ENCODE measurements around the gene GATAD2B. TPM values are rescaled to one million over a fixed set of nuclear protein-coding genes. Genes with fewer than 3 reads are reported as not detected.
"Not testable (repeated sequence)": the region's sequence is repeated elsewhere in the genome, so short reads cannot be mapped to it uniquely, and the experiment has no call there.

GATAD2B gene
- polyA plus RNA-seq, 4 donors: 24.1 to 30.4 (median 24.9) TPM

DNA sequence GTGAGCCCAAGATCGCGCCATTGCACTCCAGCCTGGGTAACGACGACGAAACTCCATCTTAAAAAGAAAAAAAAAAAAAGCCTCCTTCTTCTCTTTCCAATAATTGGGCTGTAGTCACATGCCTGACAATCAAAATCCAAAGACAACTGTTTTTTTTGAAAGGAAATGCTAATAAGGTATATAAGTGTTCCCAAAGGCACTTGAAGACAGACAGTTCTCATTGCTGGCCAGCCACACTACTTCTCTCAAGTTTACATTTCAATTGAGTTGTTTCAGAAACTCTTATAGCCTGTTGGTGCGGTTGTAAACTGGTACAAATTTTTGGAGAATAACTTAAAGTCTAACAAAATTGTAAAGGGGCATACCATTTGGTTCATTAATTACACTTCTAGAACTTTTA is 23.3 kb downstream of the GATAD2B start:
- DNase-seq (ENCODE audit: low read depth in 4 of 4, low spot score in 3 of 4): no peak

DNA sequence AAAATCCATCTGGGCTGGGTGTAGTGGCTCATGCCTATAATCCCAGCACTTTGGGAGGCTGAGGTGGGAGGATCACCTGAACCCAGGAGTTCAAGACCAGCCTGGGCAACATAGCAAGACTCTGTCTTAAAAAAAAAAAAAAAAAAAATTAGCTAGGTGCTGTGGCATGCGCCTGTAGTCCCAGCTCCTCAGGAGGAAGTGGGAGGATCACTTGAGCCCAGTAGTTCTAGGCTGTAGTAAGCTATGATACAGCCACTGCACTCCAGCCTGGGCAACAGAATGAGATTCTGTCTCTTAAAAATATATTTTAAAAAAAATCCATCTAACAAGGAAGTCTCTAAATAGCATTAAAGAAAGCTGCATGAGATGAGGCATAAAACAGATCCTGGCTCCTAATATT is 26.9 kb downstream of the GATAD2B start:
- DNase-seq (ENCODE audit: low read depth in 4 of 4, low spot score in 3 of 4): not testable (repeated sequence)

DNA sequence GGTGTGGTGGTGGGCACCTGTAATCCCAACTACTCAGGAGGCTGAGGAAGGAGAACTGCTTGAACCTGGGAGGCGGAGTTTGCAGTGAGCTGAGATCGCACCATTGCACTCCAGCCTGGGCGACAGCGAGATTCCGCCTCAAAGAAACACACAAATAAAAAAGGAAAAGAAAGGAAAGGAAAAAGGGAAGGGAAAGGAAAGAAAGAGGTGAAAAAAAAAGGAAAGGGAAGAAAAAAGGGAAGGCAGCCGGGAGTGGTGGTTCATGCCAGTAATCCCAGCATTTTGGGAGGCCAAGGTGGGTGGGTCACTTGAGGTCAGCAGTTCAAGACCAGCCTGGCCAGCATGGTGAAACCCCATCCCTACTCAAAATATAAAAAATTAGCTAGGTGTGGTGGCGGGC is 31.7 kb downstream of the GATAD2B start:
- DNase-seq (ENCODE audit: low read depth in 4 of 4, low spot score in 3 of 4): not testable (repeated sequence)

DNA sequence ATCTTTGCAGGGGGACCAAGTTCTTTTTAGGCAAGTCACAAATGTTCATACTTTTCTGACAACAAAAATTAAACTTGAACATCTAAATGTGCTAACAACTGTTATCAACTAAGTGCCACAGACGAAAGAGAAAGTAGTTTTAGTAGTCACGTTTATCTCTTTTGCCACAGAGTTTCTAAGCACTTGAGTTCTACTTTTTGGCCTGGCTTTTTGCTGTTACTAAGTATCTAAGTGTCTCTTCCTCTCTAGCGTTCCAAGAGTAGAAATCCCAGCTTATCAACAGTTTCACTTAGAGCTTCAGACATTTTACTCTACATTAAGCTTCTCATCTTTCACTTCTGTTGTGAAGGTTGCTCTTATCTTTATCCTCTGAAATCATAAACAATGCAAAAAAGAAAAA is 34.2 kb downstream of the GATAD2B start:
- DNase-seq (ENCODE audit: low read depth in 4 of 4, low spot score in 3 of 4): no peak

DNA sequence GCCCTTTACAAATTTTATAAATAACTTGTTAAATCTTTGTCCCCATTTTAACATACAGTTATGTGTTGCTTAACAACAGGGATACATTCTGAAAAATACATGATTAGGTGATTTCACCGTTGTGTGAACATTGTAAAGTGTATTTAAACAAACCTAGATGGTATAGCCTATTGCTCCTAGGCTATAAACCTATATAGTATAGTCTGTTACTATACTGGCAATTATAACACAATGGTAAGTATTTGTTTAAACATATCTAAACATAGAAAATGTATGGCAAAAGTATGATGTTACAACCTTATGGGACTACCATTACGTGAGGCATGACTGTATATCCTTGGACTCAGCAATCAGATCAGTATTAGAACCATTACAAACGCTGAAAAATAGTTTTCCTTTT is 36.6 kb downstream of the GATAD2B start:
- DNase-seq (ENCODE audit: low read depth in 4 of 4, low spot score in 3 of 4): no peak

DNA sequence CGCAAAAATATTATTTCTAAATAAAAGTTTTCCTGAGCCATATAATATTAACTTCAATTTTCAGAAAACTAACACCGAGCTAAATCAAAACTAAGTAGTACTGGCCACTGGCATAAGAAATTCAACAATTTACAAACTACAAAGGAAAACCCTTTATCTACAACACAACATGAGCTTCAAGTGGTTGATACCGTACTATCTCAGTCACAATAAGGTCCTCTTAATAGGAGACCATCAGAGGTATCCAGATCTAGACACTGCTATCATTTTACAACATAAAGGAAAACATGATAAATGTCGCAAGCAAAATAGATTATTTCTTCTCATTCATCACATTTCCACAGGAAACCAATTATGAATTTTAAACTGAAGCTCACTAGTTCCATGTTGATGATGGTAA is 39.5 kb downstream of the GATAD2B start:
- no peak for DNase-seq (ENCODE audit: low read depth in 4 of 4, low spot score in 3 of 4)

DNA sequence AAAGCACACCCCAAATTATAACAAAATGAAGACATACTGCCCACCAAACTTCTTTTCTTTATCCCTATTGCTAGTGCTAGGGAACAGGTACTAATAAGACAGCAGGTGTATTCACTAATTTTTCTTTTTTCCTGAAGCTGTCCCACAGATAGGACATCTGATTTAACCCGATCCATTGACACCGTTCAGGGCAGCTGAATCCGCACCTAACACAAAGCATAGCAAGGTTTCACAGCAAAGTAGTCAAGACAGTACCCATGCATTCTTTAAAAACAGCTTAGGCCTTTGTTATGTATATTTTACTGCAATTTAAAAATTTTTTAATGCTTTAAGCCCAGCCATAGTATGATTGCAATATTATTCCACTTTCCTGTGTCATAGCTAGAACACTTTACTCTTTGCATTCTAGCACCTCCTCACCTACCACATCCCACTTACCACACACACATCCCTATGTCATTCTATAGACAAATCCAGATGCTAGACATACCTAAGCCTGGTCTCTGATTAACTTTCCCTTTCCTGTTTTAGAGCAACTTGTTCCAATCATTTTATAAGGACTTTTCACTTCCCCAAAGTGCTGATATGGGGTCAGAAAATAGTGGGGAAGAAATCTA is 40.4 kb downstream of the GATAD2B start:
- DNase-seq (ENCODE audit: low read depth in 4 of 4, low spot score in 3 of 4): no peak

DNA sequence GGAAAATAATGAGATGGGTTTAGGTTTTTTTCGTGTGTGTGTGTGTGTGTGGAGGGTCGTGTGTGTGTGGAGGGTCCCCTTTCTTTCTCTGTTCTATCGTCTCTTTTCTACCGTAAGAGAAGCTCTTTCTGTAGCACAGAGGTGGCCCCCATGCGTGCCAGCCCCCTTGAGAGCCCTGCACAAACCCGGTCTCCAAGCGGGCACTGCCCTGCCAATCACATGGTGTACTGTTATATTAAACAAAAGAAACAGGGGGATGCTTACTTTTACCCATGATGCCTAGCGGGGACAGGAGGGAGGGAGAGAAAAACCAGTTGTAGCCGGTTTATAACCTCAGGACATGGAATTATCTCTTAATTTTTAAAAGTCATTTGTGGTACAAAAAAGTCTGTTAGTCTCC is 41.0 kb downstream of the GATAD2B start:
- DNase-seq (ENCODE audit: low read depth in 4 of 4, low spot score in 3 of 4): peak in 3 of 4 donors; percentile 28 to 60 (median 31)

DNA sequence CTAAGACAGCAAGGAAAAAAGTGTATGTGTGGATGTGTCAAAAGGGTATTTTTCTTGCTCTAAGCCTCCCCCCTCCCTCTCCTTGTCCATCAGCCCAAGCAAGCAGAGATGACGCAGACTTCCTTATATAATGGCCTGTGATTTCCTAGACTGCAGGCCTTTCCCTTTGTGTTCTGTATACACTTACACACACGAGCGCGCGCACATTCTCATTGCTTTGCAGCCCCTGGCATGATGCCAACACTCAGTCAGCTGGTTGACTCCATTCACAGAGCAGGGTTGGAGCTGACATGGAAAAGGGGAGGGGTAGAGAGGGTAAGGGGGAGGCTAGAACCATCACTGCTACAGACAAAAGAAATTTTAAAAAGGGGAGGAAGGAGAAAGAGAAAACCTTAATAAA is 41.8 kb downstream of the GATAD2B start:
- peak; percentile 92 to 97 (median 97) for DNase-seq (ENCODE audit: low read depth in 4 of 4, low spot score in 3 of 4)

DNA sequence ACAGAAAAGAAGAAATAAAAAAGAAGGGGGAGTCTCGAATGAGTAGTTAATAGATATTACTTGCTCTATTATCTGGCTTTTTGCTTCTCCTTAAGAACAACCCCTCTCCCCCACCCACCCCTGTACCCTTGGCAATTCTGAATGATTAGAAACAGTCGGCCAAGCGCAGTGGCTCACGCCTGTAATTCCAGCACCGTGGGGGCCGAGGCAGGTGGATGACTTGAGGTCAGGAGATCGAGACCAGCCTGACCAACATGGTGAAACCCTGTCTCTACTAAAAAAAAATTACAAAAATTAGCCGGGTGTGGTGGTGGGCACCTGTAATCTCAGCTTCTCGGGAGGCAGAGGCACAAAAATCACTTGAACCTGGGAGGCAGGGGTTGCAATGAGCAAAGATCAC is 42.7 kb downstream of the GATAD2B start:
- no peak for DNase-seq (ENCODE audit: low read depth in 4 of 4, low spot score in 3 of 4)

DNA sequence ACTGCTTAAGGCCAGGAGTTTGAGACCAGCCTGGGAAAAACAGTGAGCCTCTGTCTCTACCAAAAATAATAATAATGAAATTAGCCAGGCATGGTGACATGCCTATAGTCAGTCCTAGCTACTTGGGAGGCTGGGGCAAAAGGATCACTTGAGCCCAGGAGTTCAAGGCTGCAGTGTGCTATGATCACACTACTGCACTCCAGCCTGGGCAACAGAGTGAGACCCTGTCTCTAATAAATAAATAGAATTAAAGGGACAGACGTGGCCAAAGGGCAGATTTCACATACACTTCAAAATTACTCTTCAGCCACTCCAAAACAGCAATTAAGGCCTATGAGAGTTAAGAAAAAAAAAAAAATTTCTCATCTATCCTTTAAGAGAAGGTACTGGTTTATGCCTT is 45.7 kb downstream of the GATAD2B start:
- no peak for DNase-seq (ENCODE audit: low read depth in 4 of 4, low spot score in 3 of 4)

DNA sequence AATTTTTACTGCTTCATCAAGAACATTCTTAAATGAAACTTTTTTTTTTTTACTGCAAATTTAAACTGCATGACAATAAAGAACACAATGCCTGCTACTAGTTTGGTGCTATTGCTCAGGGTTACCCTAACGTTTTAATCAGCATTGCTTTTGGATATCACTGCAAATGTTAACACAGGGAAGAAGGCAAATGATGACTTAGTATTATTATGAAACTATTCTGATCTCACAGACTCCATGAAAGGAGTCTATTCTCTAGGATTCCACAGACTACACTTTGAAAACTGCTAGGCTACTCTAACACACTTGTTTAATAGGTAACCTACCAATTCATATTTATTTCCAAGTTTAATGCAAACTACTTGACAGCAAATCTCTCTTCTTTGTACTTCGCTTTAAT is 49.8 kb downstream of the GATAD2B start:
- no peak for DNase-seq (ENCODE audit: low read depth in 4 of 4, low spot score in 3 of 4)

DNA sequence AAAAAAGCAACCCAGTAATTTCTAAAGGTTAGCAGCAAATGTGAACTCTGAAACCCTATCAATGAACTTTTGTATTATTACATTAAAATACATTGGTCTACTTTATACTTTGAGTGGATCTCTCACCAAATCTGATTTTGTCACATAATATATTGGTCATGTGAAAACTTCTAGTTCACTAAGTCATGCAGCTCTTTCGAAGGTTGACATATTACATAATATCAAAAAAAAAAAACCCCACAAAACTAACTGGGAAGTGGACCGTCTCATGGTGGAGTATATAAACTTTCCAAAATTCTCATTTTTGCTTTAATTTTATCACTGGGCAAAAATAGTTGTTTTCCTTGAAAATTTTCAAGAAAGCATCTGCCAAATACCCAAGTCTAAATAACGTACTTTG is 50.4 kb downstream of the GATAD2B start:
- DNase-seq (ENCODE audit: low read depth in 4 of 4, low spot score in 3 of 4): no peak

DNA sequence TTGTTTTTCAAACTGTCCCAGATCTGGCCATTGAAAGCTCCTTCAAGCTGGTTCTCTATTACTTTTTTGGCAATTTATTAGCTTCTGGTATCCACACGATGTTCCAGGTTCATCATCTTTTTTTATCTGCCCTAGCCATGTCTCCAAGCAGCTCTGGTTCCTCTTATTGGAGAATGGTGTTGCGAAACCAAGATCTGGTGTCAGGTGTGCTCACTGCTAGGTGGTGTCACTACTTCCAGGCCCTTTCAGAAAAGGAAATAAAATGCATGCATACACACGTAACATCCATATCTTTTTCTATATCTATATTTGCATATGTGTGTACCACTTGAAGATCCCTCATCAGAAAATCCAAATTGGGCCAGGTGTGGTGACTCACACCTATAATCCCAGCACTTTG is 53.3 kb downstream of the GATAD2B start:
- no peak for DNase-seq (ENCODE audit: low read depth in 4 of 4, low spot score in 3 of 4)

DNA sequence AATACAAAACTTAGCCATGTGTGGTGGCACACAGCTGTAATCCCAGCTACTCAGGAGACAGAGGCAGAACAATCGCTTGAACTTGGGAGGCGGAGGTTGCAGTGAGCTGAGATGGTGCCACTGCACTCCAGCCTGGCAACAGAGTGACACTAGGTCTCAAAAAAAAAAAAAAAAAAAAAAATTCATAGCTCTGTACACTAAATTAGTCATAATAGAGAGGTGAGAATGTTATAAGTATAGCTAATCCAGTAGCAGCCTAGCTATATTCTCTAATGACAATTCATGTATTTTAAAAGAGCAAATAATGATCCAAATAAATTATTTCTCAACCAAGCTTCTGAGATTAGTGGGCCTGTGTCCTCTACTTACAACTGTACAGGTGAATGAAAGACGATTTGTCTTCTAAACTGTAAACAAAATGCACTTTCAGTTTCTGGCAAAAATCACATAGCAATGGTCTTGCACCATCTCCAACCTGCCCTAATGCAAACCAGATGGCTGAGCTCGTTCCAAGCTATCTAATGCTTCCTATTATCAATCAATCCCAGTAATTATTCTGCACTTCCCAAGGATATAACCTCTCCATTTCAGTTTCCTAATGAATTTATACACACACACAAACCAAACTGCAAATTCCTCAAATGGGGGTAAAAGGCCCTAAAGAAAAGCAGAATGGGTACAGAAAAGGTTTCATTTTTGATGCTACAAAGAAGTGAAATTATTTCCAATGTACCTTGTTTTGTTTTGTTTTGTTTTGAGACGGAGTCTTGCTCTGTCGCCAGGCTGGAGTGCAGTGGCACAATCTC is 56.5 kb downstream of the GATAD2B start:
- DNase-seq (ENCODE audit: low read depth in 4 of 4, low spot score in 3 of 4): no peak

DNA sequence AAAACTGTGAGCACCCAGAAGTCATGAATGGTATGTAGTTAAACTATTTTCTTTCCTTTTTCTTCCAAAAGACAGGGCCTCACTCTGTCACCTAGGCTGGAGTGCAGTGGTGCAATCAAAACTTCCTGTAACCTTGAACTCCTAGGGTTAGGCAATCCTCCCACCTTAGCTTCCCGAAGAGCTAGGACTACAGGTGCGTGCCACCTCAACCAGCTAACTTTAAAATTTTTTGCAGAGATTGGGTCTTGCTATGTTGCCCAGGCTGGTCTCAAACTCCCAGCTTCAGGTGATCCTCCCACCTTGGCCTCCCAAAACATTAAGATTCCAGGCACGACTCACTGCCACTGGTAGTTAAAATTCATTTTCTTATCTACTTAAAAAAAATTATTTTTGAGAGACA is 62.5 kb downstream of the GATAD2B start:
- DNase-seq (ENCODE audit: low read depth in 4 of 4, low spot score in 3 of 4): no peak

DNA sequence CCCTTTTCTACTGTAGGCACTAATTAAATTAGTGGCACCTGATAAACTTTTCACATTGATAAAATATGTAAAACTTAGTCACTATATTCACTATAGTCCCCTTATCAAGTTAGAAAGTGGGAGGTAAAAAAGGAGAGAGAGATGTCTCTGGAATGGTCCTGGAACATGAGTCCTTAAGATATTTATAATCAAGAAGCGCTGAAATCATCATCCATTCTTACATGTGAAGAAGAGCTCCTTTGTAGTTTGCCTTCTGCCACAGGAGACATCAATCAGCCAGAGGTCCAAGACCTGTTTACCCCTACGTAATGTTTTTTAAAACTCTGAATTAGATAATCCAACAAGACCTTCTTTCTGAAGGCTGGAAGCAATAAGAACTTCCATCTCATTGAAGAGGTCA is 65.3 kb downstream of the GATAD2B start:
- DNase-seq (ENCODE audit: low read depth in 4 of 4, low spot score in 3 of 4): no peak

DNA sequence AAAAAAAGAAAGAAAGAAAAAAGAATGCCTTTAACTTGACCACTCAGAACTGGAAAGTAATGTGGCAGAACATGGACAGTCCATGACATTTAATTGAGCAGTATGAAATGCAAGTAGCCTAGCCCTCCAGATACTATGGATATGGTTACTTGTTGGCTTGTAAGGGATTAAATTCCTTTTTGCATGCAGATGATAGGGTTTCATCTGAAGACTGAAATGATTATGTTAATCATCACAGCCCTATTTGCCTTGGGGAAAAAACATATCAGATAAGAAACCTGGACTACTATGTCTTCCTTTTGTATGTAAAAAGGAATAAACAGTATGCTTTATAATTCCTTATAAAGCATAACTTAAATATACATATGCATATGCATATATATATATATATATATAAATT is 66.0 kb downstream of the GATAD2B start:
- DNase-seq (ENCODE audit: low read depth in 4 of 4, low spot score in 3 of 4): no peak

DNA sequence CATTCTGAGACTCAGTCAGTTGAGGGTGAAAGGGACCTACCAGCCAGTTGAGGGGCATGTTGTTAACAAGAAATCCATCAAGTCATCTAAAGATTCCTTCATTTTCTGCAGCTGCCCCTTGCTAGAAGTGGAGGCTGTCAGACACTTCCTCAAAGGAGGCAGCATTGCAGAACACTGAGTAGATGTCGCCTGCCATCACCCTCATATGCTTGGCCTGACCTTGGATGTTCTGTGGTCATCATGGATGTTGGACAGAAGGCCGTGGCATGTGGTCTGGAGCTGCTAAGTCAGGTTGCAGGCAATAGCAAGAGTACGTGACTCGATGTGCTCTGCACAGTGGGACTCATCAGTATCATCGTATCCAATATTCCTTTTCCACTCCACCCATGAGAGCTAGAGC is 70.6 kb downstream of the GATAD2B start:
- DNase-seq (ENCODE audit: low read depth in 4 of 4, low spot score in 3 of 4): no peak

DNA sequence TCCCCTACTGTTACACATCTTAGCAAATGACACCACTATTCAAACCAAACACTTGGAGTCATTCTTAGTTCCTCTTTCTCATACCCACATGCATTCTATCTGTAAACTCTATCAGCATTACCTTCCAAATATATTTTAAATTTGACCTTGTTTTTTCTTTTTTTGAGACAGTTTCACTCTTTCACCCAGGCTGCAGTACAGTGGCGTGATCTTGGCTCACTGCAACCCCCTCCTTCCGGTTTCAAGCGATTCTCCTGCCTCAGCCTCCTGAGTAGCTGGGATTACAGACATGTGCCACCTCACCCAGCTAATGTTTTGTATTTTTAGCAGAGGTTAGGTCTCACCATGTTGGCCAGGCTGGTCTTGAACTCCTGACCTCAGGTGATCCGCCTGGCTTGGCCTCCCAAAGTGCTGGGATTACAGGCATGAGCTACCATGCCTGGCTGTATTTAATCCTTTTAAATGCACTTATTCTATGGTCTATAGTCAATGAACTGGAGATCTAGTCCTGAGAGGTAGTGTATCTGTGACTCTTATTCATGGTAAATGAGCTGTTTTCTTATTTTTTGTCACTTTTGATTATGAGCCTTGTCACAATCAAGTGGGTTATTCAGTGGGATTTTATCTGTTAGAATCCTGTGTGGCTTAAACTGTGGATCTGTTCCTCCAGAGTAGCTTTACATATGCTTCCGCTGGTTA is 73.1 kb downstream of the GATAD2B start:
- DNase-seq (ENCODE audit: low read depth in 4 of 4, low spot score in 3 of 4): no peak

DNA sequence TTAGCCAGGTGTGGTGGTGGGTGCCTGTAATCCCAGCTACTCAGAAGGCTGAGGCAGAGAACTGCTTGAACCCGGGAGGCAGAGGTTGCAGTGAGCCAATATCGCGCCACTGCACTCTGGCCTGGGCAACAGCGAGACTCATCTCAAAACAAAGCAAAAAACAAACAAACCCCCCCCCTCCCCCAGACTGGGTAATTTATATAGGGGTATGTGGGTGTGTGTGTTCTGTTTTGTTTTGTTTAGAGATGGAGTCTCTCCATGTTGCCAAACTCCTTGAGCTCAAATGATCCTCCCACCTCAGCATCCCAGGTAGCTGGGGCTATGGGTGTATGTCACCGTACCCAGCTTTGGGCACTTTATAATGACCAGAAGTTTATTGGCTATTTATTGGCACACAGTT is 74.0 kb downstream of the GATAD2B start:
- DNase-seq (ENCODE audit: low read depth in 4 of 4, low spot score in 3 of 4): no peak

DNA sequence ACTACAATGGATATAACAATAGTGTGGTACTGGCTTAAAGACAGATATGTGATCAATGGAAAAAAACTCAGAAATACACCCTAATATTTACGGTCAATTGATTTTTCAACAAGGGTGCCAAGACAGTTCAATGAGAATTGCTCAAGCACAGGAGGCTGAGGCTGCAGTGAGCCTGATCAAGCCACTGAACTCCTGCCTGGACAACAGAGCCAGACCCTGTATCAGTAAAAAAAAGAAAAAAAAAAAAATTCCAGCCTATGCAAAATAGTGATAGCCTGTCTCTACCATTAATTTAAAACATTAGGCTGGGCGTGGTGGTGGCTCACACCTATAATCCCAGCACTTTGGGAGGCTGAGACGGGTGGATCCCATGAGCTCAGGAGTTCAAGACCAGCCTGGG is 77.6 kb downstream of the GATAD2B start:
- no peak for DNase-seq (ENCODE audit: low read depth in 4 of 4, low spot score in 3 of 4)
